Mucosa of descending colon (tissue), 3 donors: ENCODE data around the gene CDH12. TPM values are rescaled to one million over a fixed set of nuclear protein-coding genes. Genes with fewer than 3 reads are reported as not detected.

Experiments
- ATAC-seq: fragments of 200-7000 bp; cut with Tn5 transposase; one replicate; pipeline ENCODE4 v1.9.1; 2020; ENCODE audit warnings: mild to moderate bottlenecking, moderate library complexity
- DNase-seq, 3 donors: peaks; one replicate each; pipeline ENCODE4 v3.0.0-alpha.2; 2020
- H3K36me3 ChIP-seq: fragments of 200-600 bp; one replicate; pipeline ENCODE4 v1.8.0; 2021; ENCODE audit warnings: low read depth, mild to moderate bottlenecking
- H3K4me1 ChIP-seq: fragments of 200-600 bp; one replicate; pipeline ENCODE4 v1.8.0; 2021; ENCODE audit warnings: low read depth, mild to moderate bottlenecking
- H3K4me3 ChIP-seq: fragments of 200-600 bp; one replicate; pipeline ENCODE4 v1.8.0; 2021; ENCODE audit warnings: mild to moderate bottlenecking
- H3K9me3 ChIP-seq: fragments of 200-600 bp; one replicate; pipeline ENCODE4 v1.8.0; 2021; ENCODE audit warnings: mild to moderate bottlenecking
- CTCF ChIP-seq: fragments of 200-600 bp; IDR thresholded peaks from one replicate; pipeline ENCODE4 v1.8.0; 2022; ENCODE audit warnings: antibody characterized with exemption, mild to moderate bottlenecking
- intact Hi-C, 2 donors: fragments of 100-400 bp; cut with DNase I in 1 of 2; cut with micrococcal nuclease in 1 of 2; formaldehyde crosslinking; loops; one replicate each; pipeline versions ENCODE4 v1.11.0 to v1.11.1; 2022; cut with DNase I, micrococcal nuclease
- total RNA-seq, 3 donors: library from RNA; stranded (reverse); fragmentation: NEBNext Ultra II Directional in 2 of 3; extraction: Animal tissue kit (Norgen Biotek cat#: 25700) in 2 of 3; gene quantifications; one replicate each; pipeline versions ENCODE4 v1.2.1 to v1.2.4, GENCODE V29; 2021 to 2023
- donor health status: DM: no; HTN: no; CAD: no; lungs with moderate emphysema.
- donor health status: DM: no; HTN: no; CAD: no.
- donor health status: DM: no; HTN: yes; CAD: no.

The CDH12 gene
- total RNA-seq, 3 donors from 2014 or later, result 0.14 TPM; not detected in 2

- Histone ChIP-seq H3K36me3 (no peaks in the 10 kb centered on the region), H3K4me3 (no peak overlapping the region), H3K4me1 (no peaks in the 10 kb centered on the region), H3K9me3 (no peaks in the 10 kb centered on the region)
- DNase-seq (no peak), ATAC-seq (no peak)
- intact Hi-C loops, result no loop called here
- TF ChIP-seq CTCF, result no peak
Measured at GRCh38 chr5:22572941-22573340, 280.2 kb downstream of the CDH12 start.

GRCh38 chr5:22567983-22568382, 285.2 kb downstream of the CDH12 start:
- no peak for TF ChIP-seq CTCF
- DNase-seq, result no peak
- intact Hi-C loops, result no loop called here
- Histone ChIP-seq H3K4me3 (no peak overlapping the region), H3K9me3 (no peaks in the 10 kb centered on the region), H3K4me1 (no peaks in the 10 kb centered on the region), H3K36me3 (no peaks in the 10 kb centered on the region)
- no peak for ATAC-seq

- TF ChIP-seq CTCF, result no peak
- H3K4me3 ChIP-seq, result no peak overlapping the region
- intact Hi-C loops, result no loop called here
- DNase-seq (no peak), ATAC-seq (no peak)
- H3K4me1 ChIP-seq, result no peaks in the 10 kb centered on the region
- H3K9me3 ChIP-seq, result no peaks in the 10 kb centered on the region
- no peaks in the 10 kb centered on the region for H3K36me3 ChIP-seq
Measured at GRCh38 chr5:22560147-22560546, 293.0 kb downstream of the CDH12 start.

- Histone ChIP-seq H3K4me1 (no peaks in the 10 kb centered on the region), H3K36me3 (no peaks in the 10 kb centered on the region), H3K4me3 (no peak overlapping the region), H3K9me3 (no peaks in the 10 kb centered on the region)
- DNase-seq (no peak), ATAC-seq (no peak)
- intact Hi-C loops, result no loop called here
- TF ChIP-seq CTCF, result no peak
Measured at GRCh38 chr5:22557251-22557650, 295.9 kb downstream of the CDH12 start.

- TF ChIP-seq CTCF, result no peak
- Histone ChIP-seq H3K4me3 (no peak overlapping the region), H3K4me1 (no peaks in the 10 kb centered on the region), H3K9me3 (no peaks in the 10 kb centered on the region), H3K36me3 (no peaks in the 10 kb centered on the region)
- intact Hi-C loops, result no loop called here
- DNase-seq, result no peak
- no peak for ATAC-seq
Measured at GRCh38 chr5:22554475-22554874, 298.7 kb downstream of the CDH12 start.
